Neuron (in vitro differentiated cells): ENCODE data around the gene CRTAP.
"Not testable (repeated sequence)": the region's sequence is repeated elsewhere in the genome, so short reads cannot be mapped to it uniquely, and the experiment has no call there.

Experiments
- H2AFZ ChIP-seq: one replicate; pipeline ENCODE4 v1.6.1; 2013; ENCODE audit warnings: low read depth, mild to moderate bottlenecking, inconsistent platforms, low read length, moderate library complexity
- H3K27me3 ChIP-seq: one replicate; pipeline ENCODE4 v1.6.1; 2013; ENCODE audit warnings: low read length; ENCODE audit not compliant: insufficient read depth
- H3K36me3 ChIP-seq: one replicate; pipeline ENCODE4 v1.6.1; 2013; ENCODE audit warnings: low read length; ENCODE audit not compliant: insufficient read depth
- H3K4me1 ChIP-seq: one replicate; pipeline ENCODE4 v1.6.1; 2013; ENCODE audit warnings: low read length; ENCODE audit not compliant: insufficient read depth
- H3K4me3 ChIP-seq: 2 replicates; pipeline ENCODE4 v1.5.1; 2013; ENCODE audit warnings: mild to moderate bottlenecking, low read length, moderate library complexity
- H3K9me3 ChIP-seq: one replicate; pipeline ENCODE4 v1.6.1; 2013; ENCODE audit warnings: low read length

CRTAP gene

DNA sequence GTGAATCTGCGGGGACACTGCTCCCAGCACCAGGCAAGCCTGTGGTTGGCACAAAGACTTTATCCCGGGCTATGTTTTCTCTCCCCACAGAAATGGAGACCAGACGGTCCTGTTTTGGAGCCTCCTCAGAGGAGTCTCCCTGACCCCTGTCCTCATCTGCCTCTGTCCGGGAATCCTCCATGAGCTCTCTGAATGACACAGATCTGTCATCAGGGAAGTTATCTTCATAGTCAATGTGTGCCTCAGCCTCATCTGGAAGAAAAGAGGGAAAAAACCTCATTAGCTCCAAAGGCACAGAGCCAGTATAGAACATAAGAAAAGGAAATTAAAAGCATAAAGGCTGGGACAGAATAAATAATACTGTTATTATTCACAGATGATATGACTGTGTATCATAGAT, 40.0 kb downstream of the CRTAP start:
- Histone ChIP-seq H3K36me3 (no peaks in the 10 kb centered on the region), H2AFZ (no peak overlapping the region), H3K27me3 (no peaks in the 10 kb centered on the region), H3K4me3 (no peak overlapping the region), H3K9me3 (no peaks in the 10 kb centered on the region), H3K4me1 (no peaks in the 10 kb centered on the region)

DNA sequence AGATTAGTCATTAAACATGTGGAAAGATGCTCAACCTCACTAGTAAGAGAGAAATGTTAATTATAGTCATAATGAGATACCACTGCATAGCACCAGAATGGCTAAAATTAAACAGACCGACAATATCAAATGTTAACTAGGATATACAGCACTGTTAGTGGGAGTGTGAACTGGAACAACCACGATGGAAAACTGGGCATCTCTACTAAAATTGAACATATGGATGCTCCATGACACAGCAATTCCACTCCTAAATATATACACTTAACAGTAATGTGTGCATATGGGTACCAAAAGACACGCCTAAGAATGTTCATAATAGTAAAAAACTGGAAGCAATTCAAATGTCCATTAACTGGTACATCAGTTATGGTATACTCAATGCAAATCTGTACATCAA, 41.5 kb downstream of the CRTAP start:
- no peak overlapping the region for H2AFZ ChIP-seq
- H3K27me3 ChIP-seq: no peaks in the 10 kb centered on the region
- no peak overlapping the region for H3K4me3 ChIP-seq

DNA sequence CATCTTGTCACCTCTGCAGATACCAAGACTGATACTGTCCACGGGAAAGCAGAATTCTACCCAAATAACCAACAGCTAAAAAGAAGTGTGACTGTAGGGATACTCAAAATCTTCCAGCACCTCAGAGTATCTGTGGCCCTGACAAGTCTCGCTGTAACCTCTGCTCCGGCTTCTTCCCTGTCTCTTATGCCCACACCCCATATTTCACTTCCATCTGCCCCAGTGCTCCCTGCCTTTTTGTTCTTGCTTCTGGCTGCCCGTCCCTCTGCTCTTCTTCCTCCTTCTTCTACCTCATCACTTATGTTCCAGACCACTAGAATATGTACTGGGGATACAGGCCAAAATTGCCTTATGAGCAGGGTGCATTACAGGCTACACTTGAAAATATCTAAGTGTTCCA, 45.4 kb downstream of the CRTAP start:
- H3K4me3 ChIP-seq: no peak overlapping the region
- H3K9me3 ChIP-seq: no peaks in the 10 kb centered on the region
- H3K36me3 ChIP-seq: no peaks in the 10 kb centered on the region
- no peak overlapping the region for H2AFZ ChIP-seq
- H3K4me1 ChIP-seq: no peaks in the 10 kb centered on the region
- no peaks in the 10 kb centered on the region for H3K27me3 ChIP-seq

More for the DNA sequence above, 41.5 kb downstream of the CRTAP start:
- Histone ChIP-seq H3K9me3 (no peaks in the 10 kb centered on the region), H3K4me1 (no peaks in the 10 kb centered on the region), H3K36me3 (no peaks in the 10 kb centered on the region)

DNA sequence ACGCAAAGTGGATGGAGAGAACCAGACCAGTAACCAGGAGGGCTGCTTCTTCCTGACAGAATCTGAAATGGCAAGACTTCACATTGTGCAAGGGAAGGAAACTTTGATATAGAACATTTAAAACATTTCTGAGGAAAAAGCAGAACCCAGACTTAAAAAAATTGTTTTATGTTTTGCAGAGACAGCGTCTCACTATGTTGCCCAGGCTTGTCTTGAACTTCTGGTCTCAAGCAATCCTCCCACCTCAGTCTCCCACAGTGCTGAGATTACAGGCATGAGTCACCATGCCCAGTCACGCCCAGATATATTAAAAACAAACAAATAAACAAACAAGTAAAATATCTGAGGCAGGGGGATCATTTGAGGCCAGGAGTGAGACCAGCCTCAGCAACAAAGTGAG, 46.2 kb downstream of the CRTAP start:
- H3K36me3 ChIP-seq: no peaks in the 10 kb centered on the region
- H3K9me3 ChIP-seq: no peaks in the 10 kb centered on the region
- H3K27me3 ChIP-seq: no peaks in the 10 kb centered on the region
- H2AFZ ChIP-seq: no peak overlapping the region
- H3K4me3 ChIP-seq: no peak overlapping the region
- H3K4me1 ChIP-seq: no peaks in the 10 kb centered on the region

DNA sequence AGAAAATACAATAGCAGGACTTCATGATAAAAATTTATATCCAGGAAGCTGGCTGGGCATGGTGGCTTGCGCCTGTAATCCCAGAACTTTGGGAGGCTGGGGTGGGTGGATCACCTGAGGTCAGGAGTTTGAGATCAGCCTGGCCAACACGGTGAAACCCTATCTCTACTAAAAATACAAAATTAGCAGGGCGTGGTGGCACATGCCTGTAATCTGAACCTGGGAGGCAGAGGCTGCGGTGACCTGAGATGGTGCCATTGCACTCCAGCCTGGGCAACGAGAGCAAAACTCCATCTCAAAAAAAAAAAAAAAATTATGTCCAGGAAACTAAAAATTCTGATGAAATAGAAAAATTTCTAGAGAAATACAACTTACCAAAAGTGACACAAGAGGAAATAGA, 48.8 kb downstream of the CRTAP start:
- H2AFZ ChIP-seq, H3K4me3 ChIP-seq, H3K4me1 ChIP-seq, H3K36me3 ChIP-seq, H3K27me3 ChIP-seq, H3K9me3 ChIP-seq: not testable (repeated sequence)

DNA sequence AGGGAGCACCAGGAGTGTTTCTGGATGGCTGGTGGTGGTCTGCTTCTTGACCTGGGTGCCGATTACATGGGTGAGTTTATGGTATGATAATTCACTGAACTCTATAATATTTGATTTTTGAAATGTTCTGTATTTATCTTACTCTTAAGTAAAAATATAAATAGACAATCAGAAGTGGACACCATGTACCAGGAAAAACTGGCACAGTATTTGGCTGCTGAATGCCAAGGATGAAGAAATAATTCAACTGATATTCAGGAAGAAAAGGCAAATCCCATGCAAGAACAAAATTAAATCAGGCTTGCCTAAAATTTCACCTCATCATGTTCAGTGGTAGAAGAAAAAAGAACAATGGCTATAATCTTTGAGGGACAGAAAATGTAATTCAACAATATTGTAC, 51.6 kb downstream of the CRTAP start:
- Histone ChIP-seq H2AFZ (no peak overlapping the region), H3K36me3 (no peaks in the 10 kb centered on the region), H3K27me3 (no peaks in the 10 kb centered on the region), H3K4me1 (no peaks in the 10 kb centered on the region), H3K4me3 (no peak overlapping the region), H3K9me3 (no peaks in the 10 kb centered on the region)

DNA sequence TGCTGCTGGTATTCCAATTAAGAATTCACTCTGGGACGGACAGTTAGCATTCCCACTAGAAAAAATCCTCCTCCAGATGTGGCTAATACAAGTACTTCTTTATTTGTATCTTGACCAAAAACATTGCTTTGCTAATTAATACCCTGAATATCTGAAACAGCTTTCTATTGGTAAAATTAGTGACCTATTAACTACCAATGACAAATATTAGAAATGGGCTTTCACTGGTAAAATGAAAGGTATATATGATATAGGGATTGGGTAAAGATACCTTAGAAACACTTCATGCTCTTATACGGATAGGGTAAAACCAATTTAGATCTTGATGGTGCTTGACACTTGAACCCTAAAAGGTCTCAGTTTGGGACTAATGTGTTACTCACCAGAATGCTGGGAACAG, 52.3 kb downstream of the CRTAP start:
- Histone ChIP-seq H3K4me1 (no peaks in the 10 kb centered on the region), H3K27me3 (no peaks in the 10 kb centered on the region), H3K36me3 (no peaks in the 10 kb centered on the region), H2AFZ (no peak overlapping the region), H3K4me3 (no peak overlapping the region), H3K9me3 (no peaks in the 10 kb centered on the region)

DNA sequence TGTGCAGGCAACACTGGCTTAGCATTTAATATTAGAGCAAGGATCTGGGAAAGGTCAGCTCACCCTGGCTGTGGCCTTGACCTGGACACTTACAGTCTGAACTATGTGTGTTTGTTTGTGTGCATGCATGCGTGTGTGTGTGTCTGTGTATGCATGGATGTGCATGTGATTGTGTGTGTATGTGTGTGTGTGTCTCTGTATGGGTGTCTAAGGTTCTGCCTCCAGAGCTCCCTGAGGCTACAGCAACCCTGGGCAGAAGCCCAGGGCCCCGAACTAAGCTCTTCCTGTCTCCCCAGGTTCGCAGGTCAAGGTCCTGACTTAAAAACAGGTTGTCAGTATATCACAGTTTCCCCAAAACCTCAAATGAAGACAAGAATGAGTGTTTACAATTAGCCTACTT, 53.5 kb downstream of the CRTAP start:
- peak overlapping the region; percentile 8 for H2AFZ ChIP-seq
- H3K4me1 ChIP-seq: no peaks in the 10 kb centered on the region
- H3K9me3 ChIP-seq: no peaks in the 10 kb centered on the region
- H3K36me3 ChIP-seq: no peaks in the 10 kb centered on the region
- H3K27me3 ChIP-seq: no peaks in the 10 kb centered on the region
- H3K4me3 ChIP-seq: no peak overlapping the region

DNA sequence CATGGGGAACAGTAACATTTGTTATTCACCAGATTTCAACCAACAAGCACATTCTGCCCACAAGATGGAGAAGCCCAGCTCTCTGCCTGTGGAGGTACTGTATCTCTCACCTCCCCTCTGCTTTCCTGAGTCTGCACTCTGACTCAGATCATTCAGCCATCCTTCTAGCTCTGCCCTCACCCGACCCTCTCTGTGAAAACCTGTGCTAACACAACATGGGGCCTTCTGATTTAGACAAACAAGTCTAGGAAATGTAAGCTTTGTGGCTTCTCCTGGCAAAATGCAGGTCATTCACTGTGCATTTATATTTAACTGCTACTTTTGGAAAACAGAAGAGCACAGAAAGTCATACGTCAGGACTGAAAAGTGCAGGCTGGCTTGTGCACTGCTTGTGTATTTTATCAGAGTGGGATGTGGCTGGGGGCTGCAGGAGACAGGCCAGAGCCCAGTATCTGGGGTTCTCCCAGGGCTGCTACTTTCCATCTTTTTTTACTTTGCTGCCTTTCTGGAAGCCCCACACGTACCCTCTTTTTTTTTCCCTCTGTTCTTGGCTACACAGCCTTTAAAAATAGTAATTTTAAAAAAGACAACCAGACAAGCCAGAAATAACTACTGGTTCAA, 54.0 kb downstream of the CRTAP start:
- Histone ChIP-seq H3K27me3 (no peaks in the 10 kb centered on the region), H3K36me3 (no peaks in the 10 kb centered on the region), H3K9me3 (no peaks in the 10 kb centered on the region), H3K4me1 (no peaks in the 10 kb centered on the region), H3K4me3 (no peak overlapping the region), H2AFZ (peak overlapping the region; percentile 8)

DNA sequence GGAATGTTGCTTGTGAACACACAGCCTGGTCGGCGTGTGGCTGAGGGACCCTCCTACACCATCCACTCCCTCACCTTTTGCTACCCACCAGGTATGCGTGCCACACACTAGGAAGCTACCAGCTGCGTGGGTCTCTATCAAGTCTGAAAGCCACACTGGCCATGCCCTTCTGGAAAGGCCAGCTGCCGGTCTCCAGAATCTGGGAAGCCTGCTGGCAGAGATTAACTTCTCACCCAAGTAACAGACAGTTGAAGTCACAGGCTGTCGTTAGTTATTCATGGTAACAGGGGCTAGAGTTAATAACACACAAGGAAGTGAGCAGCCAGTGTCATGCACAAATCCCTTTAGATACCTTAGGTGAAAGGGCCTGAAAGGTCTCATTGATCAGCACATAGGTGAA, 56.7 kb downstream of the CRTAP start:
- Histone ChIP-seq H2AFZ (no peak overlapping the region), H3K9me3 (no peaks in the 10 kb centered on the region), H3K4me3 (no peak overlapping the region), H3K27me3 (no peaks in the 10 kb centered on the region), H3K36me3 (no peaks in the 10 kb centered on the region), H3K4me1 (no peaks in the 10 kb centered on the region)

DNA sequence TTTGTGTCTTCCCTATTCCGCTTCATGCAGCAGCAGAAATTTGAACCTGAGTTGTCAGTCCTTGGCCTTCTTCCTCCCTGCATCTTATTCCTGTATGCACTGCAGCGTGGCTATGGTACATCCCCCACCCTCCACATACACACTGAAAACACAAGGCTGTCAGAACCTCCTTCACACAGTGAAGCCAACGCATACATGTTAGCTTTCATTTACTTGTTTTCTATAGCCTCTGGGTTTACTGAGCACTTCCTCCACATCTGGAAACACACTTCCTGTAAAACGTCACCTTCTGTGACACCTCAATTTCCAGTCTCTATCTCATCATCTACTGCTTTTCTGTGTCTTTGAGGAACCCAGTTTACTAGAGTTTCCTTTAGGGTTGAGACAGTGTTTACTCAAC, 57.8 kb downstream of the CRTAP start:
- Histone ChIP-seq H3K27me3 (no peaks in the 10 kb centered on the region), H3K36me3 (no peaks in the 10 kb centered on the region), H3K9me3 (no peaks in the 10 kb centered on the region), H2AFZ (no peak overlapping the region), H3K4me1 (no peaks in the 10 kb centered on the region), H3K4me3 (no peak overlapping the region)

DNA sequence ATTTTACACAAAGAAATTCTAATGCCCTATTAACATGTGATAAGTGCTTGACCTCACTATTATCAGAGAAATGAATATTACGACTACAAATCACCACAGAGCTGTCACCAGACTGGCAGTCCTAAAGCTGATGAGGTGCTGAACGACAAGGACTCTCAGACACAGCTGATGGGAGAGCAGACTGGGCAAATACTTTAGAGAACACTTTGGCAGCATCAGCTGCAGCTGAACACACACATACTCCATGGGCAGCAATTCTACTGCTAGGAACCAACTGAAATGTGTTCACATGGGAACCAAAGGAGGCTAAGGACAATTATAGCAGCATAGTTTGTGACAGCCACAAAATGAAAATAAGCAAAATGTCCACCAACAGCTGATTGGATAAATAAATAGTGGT, 59.3 kb downstream of the CRTAP start:
- Histone ChIP-seq H3K4me3 (no peak overlapping the region), H3K27me3 (no peaks in the 10 kb centered on the region), H3K36me3 (no peaks in the 10 kb centered on the region)

DNA sequence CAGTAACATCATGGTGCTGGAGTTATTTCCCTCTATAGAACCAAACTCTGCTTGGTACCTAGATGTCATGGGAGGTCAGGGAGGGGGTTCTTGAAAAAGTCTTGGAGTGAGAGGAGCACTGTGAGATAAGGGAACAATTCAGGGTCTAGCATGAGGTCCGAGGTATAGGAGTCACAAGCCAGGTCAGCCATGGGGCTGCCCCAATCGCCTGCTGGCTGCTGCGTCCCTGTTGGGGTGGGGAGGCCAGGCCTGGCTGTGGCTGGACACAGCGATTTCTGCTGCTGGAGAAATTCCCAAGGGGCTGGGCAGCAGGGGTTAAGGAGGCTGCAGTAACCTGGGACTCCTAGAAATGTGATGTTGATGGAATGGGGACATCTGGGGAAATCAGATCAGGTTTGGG, 59.9 kb downstream of the CRTAP start:
- H2AFZ ChIP-seq: no peak overlapping the region
- H3K36me3 ChIP-seq: no peaks in the 10 kb centered on the region
- H3K27me3 ChIP-seq: no peaks in the 10 kb centered on the region
- H3K9me3 ChIP-seq: no peaks in the 10 kb centered on the region
- H3K4me1 ChIP-seq: no peaks in the 10 kb centered on the region
- H3K4me3 ChIP-seq: no peak overlapping the region

More for the DNA sequence above, 59.3 kb downstream of the CRTAP start:
- Histone ChIP-seq H3K9me3 (no peaks in the 10 kb centered on the region), H3K4me1 (no peaks in the 10 kb centered on the region), H2AFZ (no peak overlapping the region)

DNA sequence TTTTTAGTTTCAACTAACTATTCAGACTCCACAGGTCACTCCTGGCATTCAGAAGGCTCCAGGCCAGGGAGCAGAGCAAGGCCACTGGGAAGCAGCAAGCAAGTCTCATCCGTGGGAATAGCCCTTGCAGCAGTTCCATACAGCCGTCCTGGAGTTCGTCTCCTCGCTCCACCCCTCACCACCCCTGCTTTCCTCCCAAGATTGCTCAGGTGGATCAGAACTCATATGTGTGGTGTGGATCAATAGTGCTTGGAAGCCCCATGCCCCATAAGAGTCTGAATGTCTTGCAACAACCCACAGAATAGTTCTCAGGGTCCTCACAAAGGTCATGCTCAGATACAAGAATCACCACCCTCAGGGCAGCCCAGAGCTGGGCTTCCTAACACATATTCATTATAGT, 60.3 kb downstream of the CRTAP start:
- Histone ChIP-seq H3K4me3 (no peak overlapping the region), H3K4me1 (no peaks in the 10 kb centered on the region), H2AFZ (no peak overlapping the region), H3K36me3 (no peaks in the 10 kb centered on the region), H3K9me3 (no peaks in the 10 kb centered on the region), H3K27me3 (no peaks in the 10 kb centered on the region)
